DMS 273 (cell line): ENCODE data around the gene MTMR12.

Source experiments
- DNase-seq: peaks from one replicate; lab custom pipeline; 2025; ENCODE audit not compliant: unreplicated experiment; lab: John Stamatoyannopoulos, UW

The MTMR12 gene, protein sequence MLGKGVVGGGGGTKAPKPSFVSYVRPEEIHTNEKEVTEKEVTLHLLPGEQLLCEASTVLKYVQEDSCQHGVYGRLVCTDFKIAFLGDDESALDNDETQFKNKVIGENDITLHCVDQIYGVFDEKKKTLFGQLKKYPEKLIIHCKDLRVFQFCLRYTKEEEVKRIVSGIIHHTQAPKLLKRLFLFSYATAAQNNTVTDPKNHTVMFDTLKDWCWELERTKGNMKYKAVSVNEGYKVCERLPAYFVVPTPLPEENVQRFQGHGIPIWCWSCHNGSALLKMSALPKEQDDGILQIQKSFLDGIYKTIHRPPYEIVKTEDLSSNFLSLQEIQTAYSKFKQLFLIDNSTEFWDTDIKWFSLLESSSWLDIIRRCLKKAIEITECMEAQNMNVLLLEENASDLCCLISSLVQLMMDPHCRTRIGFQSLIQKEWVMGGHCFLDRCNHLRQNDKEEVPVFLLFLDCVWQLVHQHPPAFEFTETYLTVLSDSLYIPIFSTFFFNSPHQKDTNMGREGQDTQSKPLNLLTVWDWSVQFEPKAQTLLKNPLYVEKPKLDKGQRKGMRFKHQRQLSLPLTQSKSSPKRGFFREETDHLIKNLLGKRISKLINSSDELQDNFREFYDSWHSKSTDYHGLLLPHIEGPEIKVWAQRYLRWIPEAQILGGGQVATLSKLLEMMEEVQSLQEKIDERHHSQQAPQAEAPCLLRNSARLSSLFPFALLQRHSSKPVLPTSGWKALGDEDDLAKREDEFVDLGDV

DNA sequence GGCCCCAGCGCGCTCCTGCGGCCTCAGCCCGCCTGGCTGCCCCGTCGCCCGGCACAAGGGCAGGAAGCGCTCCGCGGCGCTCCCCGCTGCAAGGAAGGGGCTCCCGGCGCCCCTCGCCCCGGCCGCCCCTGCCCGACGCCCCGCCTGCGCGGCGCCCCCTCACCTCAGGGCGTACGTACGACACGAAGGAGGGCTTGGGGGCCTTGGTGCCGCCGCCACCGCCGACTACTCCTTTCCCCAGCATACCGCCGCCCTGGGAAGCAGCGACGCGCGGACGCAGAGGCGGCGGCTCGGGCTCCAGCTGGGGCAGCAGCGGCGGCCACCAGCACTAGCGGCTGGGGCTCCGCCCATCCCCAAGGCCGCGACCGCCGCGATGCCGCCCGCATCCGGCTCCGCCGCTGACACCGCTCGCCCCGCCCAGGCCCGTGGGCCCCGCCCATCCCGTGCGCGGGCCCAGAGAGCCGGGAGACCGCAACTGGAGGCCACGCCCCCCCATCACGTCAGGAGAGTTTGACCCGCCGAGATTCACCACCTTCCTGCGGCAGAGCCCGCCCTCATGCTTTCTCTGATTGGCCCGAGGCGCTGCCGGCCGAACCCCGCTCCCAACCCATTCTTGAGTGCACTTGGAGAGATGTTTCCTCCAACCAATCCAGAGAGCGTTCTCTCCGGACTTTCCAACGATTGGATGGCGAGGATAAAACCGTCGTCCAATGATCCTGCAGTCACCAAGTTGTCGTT is at the start of gene MTMR12:
TSS of gene MTMR12 (minus strand) at position 345 of the 738 bp plus-strand sequence. CDS start at position 244, 101 bp downstream.
- peak; percentile 100 for DNase-seq

DNA sequence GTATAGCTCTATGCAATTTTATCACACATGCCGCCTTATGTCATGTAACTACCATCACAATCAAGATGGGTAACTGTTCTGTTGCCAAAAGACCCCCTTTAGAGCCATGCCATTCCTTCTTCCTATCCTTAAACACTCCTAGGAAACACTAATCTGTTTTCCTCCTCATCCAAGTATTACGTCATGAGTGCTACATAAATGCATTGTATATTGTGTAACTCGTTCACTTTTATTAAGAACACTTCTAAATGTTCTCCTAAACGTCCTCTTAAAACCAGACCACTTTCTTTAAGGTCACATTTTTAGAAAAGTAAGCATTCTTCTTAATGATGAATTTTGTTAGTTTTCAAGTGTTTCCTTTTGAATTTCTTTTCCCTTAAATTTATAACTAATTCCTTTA is 49.8 kb upstream of the MTMR12 start:
- DNase-seq, result no peak

DNA sequence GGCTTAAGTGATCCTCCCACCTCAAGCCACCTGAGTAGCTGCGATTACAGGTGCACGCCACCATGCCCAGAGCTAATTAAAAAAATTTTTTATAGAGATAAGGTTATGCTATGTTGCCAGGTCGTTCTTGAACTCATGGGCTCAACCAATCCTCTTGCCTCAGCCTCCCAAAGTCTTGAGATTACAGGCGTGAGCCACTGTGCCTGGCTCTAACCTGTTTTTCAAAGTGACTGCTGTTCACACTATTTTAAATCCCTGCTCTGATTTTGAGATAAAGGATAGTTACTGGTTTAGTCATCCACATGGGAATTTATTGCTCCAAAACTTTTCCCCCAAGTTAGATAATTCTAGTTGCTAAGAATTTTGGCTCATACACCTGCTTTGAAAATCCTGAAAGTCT is 48.2 kb upstream of the MTMR12 start:
- no peak for DNase-seq

DNA sequence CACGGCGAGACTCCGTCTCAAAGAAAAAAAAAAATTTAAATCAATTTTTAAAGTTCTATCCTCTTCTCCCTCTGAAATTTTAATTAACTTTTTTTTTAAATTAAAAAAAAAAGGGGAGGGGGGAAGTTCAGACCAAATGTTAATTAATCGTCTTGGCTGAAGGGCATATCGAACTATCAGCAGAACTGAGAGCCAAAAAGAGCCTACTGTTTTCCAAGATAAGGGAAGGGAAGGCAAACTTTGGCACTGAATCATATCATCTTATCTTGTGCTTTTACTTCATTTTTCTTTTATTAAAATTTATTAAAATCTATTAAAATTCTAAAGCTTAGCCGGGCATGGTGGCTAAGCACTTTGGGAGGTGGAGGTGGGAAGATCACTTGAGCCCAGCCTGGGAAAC is 45.9 kb upstream of the MTMR12 start:
- DNase-seq, result no peak

DNA sequence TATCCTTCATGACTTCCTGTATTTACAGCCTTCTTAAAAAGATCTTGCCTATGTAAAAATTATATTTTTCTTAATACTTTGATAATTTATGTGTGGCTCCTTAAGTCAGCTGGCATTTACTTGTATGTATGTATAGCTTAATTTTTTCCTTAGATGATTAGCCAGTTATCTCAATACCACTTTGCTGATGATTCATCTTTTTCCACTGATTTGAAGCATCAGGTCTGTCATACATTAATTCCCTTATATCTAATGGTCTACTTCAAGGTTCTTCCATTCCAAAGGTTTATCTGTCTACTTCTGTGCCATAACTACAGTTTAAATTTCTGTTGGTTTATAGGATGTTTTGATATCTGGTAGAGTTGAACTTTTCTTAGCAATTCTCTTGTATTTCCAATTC is 44.9 kb upstream of the MTMR12 start:
- DNase-seq, result no peak

DNA sequence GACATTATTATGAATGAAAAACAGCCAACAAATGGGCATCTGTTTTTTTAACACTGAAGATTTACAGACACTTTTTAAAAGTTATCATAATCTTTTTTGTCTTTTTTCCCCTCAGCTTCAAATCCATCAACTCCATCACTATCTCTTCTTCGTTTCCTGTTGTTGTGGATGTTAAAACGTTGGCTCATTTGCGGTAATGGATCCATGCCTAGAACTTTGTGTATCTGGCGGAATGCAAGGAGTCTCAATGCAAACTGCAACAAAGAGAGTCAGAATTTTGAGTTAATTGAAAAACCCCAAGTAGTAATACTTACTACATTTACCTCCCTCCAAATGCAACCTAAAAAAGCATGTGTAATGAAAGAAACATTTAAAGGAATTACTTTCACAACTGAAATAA is 42.9 kb upstream of the MTMR12 start:
- DNase-seq, result no peak

DNA sequence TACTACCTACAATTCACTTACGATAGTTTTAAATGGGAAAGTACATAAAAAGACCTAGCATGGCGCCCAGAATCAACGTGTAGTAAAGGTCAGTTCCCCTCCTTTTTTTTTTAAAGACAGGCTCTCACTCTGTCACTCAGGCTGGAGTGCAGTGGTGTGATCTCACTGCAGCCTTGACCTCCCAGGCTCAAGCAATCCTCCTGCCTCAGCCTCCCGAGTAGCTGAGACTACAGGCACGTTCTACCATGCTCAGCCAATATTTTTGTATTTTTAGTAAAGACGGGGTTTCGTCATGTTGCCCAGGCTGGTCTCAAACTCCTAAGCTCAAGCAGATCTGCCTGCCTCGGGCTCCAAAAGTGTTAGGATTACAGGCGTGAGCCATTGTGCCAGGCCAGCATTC is 40.7 kb upstream of the MTMR12 start:
- DNase-seq, result no peak

DNA sequence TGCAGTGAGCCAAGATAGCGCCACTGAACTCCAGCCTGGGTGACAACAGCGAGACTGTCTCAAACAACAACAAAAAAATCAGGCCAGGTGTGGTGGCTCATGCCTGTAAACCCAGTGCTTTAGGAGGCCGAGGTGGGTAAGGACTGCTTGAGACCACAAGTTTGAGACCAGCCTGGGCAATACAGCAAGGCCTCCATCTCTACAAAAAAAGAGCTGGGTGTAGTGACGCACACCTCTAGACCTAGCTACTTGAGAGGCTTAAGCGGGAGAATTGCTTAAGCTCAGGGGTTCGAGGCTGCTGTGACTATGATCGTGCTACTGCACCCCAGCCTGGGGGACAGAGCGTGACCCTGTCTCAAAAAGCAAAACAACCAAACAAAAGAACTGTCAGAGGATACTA is 39.9 kb upstream of the MTMR12 start:
- no peak for DNase-seq

DNA sequence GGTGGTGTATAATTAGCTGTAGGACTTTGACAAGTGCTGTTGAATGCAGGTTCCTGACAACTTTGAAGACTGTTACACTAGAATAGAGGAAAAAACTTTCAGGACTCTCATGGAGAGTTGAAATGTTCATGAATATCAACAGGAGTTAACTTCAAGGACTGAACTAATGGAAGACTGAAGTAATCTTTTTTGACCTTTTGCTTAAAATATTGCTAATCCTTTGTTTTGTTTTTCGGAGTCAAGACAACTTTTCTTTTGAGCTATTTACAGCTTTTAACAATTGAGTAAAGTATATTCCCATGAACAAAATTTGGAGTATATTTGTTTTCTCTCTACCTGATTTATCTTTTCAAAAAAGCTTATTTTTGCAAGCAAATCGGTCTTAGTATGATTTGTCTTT is 34.1 kb upstream of the MTMR12 start:
- peak; percentile 18 for DNase-seq

DNA sequence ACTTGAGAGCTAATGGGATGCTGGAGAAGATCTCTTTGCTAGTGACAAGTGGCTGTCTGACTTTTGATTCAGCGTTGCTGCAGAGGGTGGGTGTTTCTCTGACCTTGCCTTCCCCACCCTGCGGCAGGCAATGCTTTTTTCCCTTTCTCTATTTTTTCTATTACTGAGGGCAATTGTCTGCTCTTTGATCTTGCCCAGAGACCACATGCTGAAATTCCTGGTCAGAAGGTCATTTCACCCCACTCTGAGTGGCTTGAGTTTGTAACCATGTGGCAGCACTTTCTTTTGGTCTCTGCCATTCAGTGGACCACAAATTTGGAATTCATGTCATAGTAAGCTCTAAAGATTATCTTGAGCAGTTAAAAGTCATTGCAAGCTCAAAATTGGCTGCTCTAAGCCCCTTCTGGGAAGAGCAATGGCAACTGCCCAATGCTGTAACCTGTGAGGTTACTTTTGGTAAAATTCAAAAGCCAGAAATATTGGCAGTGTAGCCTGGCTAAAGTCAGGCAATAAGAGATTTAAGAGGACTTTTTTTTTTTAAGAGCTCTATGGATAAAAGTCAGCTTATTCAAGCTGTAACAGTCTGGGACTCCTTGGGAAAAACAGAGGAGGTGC is 30.4 kb upstream of the MTMR12 start:
- DNase-seq, result peak; percentile 35

DNA sequence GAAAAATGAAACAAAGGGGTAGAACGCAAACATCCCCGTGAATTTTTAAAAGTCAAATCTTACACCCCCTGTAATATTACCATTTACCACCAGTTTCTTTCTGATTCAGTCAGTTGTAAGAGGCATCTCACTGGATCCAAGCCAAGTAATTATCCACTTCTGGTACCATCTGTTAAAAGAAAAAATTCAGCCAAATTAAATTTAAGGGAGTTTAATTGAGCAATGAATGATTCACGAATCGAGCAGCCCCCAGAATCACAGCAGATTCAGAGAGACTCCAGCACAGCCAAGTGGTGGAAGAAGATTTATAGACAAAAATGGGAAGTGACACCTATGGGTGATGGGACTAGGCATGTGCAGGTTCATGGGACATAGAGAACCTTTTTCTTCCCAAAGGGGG is 29.9 kb upstream of the MTMR12 start:
- peak; percentile 95 for DNase-seq

DNA sequence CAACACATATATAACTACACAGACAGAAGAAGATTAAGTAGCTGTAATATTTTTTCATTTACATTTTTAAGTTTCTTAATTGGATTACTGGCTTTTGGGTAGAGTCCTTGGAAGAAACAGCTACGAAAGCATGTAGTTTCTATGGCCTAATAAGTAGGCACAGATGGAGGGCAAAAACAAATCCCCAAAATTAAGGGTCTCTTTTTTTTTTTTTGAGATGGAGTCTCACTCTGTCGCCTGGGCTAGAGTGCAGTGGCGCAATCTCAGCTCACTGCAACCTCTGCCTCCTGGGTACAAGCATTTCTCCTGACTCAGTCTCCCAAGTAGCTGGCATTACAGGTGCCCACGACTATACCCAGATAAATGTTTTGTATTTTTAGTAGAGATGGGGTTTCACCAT is 27.1 kb upstream of the MTMR12 start:
- peak; percentile 41 for DNase-seq

DNA sequence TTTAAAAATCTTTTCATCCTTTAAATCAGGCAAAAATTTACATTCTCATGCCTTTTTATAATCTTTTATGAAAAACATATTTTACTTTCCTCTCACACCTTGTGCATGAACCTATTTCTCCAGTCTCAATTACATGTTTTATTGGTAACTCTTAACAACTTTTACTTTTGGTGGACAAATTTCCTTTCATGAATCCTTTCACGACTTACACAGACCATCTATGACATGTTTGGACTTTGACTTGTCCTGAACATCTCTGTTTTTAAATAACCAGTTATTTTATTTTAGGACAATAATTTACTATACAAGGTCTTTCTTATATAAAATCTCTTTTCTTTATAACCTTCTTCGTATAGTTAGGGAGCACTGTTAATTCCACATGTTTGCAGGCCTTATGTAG is 26.5 kb upstream of the MTMR12 start:
- DNase-seq, result peak; percentile 83

DNA sequence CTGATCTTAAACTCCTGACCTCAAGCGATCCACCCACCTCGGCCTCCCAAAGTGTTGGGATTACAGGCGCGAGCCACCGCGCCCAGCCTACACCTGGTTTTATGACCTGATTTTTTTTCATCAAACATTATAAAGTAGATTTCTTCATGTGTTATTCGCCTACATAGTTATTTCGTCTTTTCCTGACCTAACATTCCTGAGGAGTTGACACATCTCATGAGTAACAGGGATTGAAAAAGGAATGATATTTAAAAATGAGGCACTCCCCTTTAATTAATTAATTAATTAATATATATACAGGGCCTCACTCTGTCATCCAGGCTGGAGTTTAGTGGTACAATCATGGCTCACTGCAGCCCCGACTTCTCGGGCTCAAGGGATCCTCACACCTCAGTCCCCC is 20.2 kb upstream of the MTMR12 start:
- DNase-seq, result no peak

DNA sequence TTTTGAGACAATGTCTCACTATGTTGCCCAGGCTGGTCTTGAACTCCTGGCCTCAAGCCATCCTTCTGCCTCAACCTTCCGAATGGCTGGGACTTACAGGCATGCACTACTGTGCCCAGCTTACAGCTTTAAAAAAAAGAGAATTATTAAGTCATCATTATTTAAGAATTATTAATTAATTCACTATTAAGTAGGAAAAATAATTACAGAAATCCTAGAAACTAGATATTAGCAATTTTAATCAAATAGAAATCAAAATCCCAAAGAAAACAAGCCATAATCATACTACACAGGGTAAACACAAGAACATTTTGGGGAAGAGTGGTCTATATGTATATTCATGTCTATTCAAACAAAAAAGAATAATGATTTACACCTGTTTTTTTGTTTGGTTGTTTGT is 19.6 kb upstream of the MTMR12 start:
- DNase-seq, result no peak

DNA sequence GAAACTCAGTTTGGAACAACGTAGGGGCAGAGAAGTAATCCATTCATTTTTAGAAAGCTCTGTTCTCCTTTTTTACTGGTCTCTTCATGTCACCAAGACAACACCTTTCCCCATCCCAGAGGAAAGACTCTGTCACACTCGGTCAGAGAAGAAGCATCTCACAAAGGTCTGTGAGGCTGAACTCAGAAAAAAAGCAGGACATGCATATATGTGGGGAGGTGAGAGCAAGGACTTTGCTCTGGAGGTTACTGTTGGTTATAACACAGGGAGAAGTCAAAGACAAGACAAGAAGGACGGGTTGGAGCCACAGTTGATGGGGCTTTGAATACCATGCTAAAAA is 19.2 kb upstream of the MTMR12 start:
- no peak for DNase-seq

DNA sequence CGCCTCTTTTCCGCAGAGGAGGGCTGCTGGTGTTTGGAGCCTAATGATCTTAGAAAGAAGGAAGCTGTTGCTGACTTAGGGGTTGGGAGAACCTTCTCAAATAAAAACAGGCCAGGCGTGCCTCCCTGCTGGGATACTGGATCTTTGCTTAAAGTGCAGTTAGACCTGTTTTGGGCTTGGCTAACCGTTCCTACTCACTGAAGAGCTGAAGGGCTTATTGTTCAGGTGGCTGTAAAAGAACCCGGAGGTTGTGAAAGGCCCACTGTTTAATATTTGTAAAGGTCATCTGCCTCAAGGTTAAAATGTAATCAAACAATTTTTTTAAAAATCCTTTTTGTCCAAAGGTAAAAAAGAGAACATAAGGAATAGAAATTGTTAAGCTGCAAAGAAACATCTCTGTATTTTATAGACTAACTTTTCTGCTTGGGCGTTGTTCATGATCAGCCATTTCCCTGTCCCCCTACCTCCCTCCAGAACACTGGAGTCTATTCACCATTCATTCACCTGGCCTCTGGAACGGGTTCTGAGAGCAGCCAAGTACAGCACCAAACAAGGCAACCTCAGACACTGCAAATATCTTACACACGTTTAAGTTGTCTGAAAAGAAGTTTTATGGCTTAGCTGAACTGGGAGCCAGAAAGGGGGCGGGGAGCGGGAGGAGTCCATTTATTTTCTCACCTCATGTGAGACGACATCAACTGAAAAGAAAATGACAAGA is 18.6 kb upstream of the MTMR12 start:
- DNase-seq, result no peak

DNA sequence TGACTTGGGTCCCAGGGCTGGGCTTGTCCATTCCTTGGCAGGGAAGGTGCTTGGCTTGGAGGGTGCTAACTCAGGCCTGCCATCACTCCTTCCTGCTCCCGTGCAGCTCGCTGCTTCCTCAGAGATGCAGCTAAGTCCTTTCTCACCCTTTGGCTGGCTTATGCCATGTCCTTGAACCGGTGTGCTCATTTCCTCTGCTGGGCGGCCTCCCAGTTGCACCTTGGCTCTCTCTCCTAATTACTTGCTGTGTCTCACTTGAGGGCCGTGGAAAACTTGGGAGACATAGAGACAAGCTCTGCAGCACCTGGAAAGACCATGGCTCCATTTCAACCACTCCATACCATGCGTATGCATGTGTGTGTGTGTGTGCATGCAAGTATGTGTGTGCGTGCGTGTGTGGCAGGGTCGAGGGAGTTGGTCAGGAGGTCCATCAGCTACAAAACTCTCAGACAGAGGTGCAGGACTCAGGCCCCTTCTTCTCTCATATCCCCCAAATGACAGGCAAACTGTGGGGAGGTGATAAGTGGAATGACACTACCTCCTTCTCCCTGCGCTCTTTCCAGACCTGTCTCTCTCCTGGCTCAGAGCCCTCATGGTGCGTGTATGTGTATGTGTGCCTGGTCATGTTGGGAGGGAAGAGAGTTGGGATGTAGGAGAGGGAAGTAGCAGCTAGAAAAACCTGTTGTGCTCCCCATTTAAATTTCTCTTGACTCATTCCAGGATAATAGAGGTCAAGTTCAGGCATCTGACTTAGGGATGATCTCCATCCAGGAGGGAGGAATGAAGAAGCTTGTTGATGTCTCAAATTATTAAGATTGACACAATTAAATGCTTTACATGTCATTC is 17.6 kb upstream of the MTMR12 start:
- no peak for DNase-seq

DNA sequence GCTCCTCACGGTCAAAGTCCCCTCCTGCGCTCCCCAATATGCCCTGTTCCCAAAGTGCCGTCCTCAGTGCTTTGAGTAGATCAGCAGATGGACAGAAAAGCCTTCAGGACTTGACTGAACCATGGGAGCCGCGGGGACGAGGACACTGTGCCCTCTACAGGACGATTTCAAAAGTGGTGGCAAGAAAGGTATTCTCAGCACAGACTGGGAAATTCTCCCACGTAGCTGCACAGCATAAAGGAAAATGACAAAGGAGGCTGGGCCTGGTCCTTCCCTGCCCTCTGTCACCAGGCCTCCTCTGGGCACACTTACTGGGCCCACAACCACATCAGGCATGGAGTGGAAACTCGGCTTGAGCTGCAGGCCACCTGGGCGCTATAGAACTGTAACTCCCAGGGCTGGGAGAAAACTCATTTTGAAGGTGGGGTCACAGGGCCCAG is 16.7 kb upstream of the MTMR12 start:
- DNase-seq, result peak; percentile 85

DNA sequence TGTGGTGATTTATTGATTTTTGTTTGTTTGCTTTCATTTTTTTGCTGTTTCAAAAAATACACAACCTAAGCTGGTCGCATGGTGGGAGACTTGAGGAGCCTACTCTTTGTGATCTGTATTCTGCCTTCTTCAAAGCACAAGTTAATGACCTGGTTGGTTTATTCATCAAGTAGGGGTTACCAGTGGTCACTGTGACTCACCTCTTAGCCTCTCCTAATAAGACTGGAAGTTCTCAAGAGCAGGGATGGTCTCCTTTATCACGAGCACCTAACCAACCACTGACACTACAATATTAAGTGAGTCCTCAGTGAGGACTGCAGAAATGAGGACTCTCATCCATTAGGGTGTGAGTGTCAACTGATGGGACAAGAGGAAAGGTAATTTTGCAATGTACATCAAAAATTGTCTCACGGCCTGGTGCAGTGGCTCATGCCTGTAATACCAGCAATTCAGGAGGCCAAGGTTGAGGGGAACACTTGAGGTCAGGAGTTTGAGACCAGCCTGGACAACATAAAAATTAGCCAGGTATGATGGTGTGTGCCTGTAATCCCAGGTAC is 13.6 kb upstream of the MTMR12 start:
- no peak for DNase-seq
